Fibroblast of lung (primary cell): ENCODE measurements around the gene BCLAF1. TPM values are rescaled to one million over a fixed set of nuclear protein-coding genes. Genes with fewer than 3 reads are reported as not detected.

Experiments used
- DNase-seq, 2 donors: peaks; one replicate each; pipeline versions ENCODE4 v3.0.0 to v3.0.0-alpha.2; 2010; ENCODE audit warnings: low read depth in 2 of 2
- H2AFZ ChIP-seq: 2 replicates; pipeline ENCODE4 v1.5.1; 2012; ENCODE audit warnings: low read length, control low read depth, inconsistent platforms
- H3K27ac ChIP-seq: 2 replicates; pipeline ENCODE4 v1.5.1; 2011; ENCODE audit warnings: low read length, control low read depth; ENCODE audit not compliant: insufficient read depth
- H3K27me3 ChIP-seq: 2 replicates; pipeline ENCODE4 v1.5.1; 2011; ENCODE audit warnings: mild to moderate bottlenecking, low read length; ENCODE audit not compliant: control insufficient read depth, insufficient read depth
- H3K36me3 ChIP-seq: 2 replicates; pipeline ENCODE4 v1.5.1; 2011; ENCODE audit warnings: low read length; ENCODE audit not compliant: control insufficient read depth, insufficient read depth
- H3K4me1 ChIP-seq: 2 replicates; pipeline ENCODE4 v1.5.1; 2011; ENCODE audit warnings: low read length; ENCODE audit not compliant: control insufficient read depth, insufficient read depth; ENCODE audit errors: extremely low read depth
- H3K4me2 ChIP-seq: 2 replicates; pipeline ENCODE4 v1.5.1; 2011; ENCODE audit warnings: low read length, control low read depth; ENCODE audit not compliant: insufficient read depth; ENCODE audit errors: extremely low read depth
- H3K4me3 ChIP-seq, 4 experiments: fragments of 200-600 bp in 1 of 4; sonication (generic) in 1 of 4; replicated peaks in 1 of 4; 2 replicates each; pipeline ENCODE4 v1.5.1; 2011 to 2016; ENCODE audit warnings: low read length in 4 of 4, low read depth in 3 of 4, mild to moderate bottlenecking in 3 of 4, control low read depth in 2 of 4, inconsistent platforms in 1 of 4, mixed read lengths in 1 of 4; ENCODE audit not compliant: insufficient read depth in 1 of 4; ENCODE audit errors: control extremely low read depth in 1 of 4
- H3K79me2 ChIP-seq: 2 replicates; pipeline ENCODE4 v1.5.1; 2012; ENCODE audit warnings: mild to moderate bottlenecking, low read length, inconsistent platforms; ENCODE audit not compliant: control insufficient read depth, insufficient read depth
- H3K9ac ChIP-seq: 2 replicates; pipeline ENCODE4 v1.5.1; 2011; ENCODE audit warnings: mild to moderate bottlenecking, low read length, control low read depth; ENCODE audit not compliant: insufficient read depth
- H3K9me3 ChIP-seq: 2 replicates; pipeline ENCODE4 v1.5.1; 2012; ENCODE audit warnings: low read depth, low read length; ENCODE audit not compliant: control insufficient read depth, insufficient read depth
- H4K20me1 ChIP-seq: 2 replicates; pipeline ENCODE4 v1.5.1; 2011; ENCODE audit warnings: low read length; ENCODE audit not compliant: control insufficient read depth, insufficient read depth; ENCODE audit errors: extremely low read depth
- polyA plus RNA-seq, 2 donors: library from polyadenylated mRNA; depleted of rRNA in 1 of 2; stranded (reverse) in 1 of 2; unstranded in 1 of 2; fragments of >200 nt; gene quantifications; 2 replicates each; pipeline ENCODE4 v1.2.1, GENCODE V29; 2011 to 2012; ENCODE audit warnings: missing spikeins in 1 of 2
- total RNA-seq: library from RNA; depleted of rRNA; stranded (reverse); fragments of >200 nt; gene quantifications from 2 replicates; pipeline ENCODE4 v1.2.1, GENCODE V29; 2014
- TF ChIP-seq, protein P1 (sequence below), 2 donors: IDR thresholded peaks in 1 of 2; conservative IDR thresholded peaks in 1 of 2; 1 replicate in 1 of 2; 2 replicates in 1 of 2; pipeline ENCODE4 v1.5.1; 2011 to 2012; ENCODE audit warnings: low read length in 2 of 2, control low read depth in 1 of 2, inconsistent platforms in 1 of 2, low read depth in 1 of 2, mild to moderate bottlenecking in 1 of 2

The BCLAF1 gene
- total and polyA plus RNA-seq, 2 donors (not counting 1 experiment from before 2014, with no cell fraction given) = 82.6 to 102 TPM

DNA sequence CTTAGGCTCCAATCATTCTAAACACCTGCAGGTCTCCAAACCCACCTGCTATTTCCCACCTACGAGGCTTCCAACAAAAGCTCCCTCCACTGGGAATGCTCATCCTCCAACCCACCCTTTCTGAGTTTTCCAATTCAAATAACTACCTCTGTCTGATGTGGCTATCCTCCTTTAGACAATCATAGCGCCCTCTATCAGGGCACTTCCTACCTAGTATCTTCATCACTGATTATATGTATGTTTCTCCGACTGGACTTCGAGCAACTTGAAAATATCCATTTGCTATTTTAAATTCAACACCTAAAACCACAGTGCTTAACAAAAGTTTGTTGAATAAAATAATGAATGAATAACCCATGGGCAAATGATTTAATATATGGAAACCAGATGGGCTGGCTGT, 80.9 kb downstream of the BCLAF1 start:
- no peak overlapping the region for H3K27ac ChIP-seq
- H2AFZ ChIP-seq = no peak overlapping the region
- no peak overlapping the region for H3K4me2 ChIP-seq
- no peaks in the 10 kb centered on the region for H3K4me1 ChIP-seq
- TF ChIP-seq, protein P1, sequence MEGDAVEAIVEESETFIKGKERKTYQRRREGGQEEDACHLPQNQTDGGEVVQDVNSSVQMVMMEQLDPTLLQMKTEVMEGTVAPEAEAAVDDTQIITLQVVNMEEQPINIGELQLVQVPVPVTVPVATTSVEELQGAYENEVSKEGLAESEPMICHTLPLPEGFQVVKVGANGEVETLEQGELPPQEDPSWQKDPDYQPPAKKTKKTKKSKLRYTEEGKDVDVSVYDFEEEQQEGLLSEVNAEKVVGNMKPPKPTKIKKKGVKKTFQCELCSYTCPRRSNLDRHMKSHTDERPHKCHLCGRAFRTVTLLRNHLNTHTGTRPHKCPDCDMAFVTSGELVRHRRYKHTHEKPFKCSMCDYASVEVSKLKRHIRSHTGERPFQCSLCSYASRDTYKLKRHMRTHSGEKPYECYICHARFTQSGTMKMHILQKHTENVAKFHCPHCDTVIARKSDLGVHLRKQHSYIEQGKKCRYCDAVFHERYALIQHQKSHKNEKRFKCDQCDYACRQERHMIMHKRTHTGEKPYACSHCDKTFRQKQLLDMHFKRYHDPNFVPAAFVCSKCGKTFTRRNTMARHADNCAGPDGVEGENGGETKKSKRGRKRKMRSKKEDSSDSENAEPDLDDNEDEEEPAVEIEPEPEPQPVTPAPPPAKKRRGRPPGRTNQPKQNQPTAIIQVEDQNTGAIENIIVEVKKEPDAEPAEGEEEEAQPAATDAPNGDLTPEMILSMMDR (conservative IDR thresholded peaks at IDR 0.05 in 1 of 2, IDR thresholded peaks at IDR 0.05 in 1 of 2; ENCODE audit: low read depth in 1 of 2, low read length in 2 of 2) = no peak
- no peaks in the 10 kb centered on the region for H3K79me2 ChIP-seq
- no peaks in the 10 kb centered on the region for H3K27me3 ChIP-seq
- no peak for DNase-seq
- H3K9ac ChIP-seq = no peak overlapping the region
- no peaks in the 10 kb centered on the region for H4K20me1 ChIP-seq
- H3K36me3 ChIP-seq = no peaks in the 10 kb centered on the region
- H3K4me3 ChIP-seq = no peak overlapping the region
- H3K9me3 ChIP-seq = no peaks in the 10 kb centered on the region

Other genes with a start within 250 kb of the BCLAF1 start
- gene MTFR2, start 39.5 kb downstream of the BCLAF1 start, total RNA-seq = 0.26 and 0.83 TPM in 2 replicates
- gene MTFR2, start 39.5 kb downstream of the BCLAF1 start, polyA plus RNA-seq = 3.3 and 12.7 TPM in 2 replicates